CD14-positive monocyte (primary cell): ENCODE data around the gene WWC1. TPM values are rescaled to one million over a fixed set of nuclear protein-coding genes. Genes with fewer than 3 reads are reported as not detected.

Experiments
- DNase-seq, 3 donors: peaks; one replicate each; pipeline ENCODE4 v3.0.0-alpha.2; 2011 to 2022
- H2AFZ ChIP-seq: 2 replicates; pipeline ENCODE4 v1.6.0; 2012; ENCODE audit warnings: mild to moderate bottlenecking, low read depth, low read length, inconsistent platforms; ENCODE audit not compliant: insufficient read depth, poor library complexity, severe bottlenecking
- H3K27ac ChIP-seq, 2 donors: 1 replicate in 1 of 2; 2 replicates in 1 of 2; pipeline ENCODE4 v1.5.1; 2012 to 2013; ENCODE audit warnings: low read length in 2 of 2, control low read depth in 1 of 2, inconsistent platforms in 1 of 2, low read depth in 1 of 2, mild to moderate bottlenecking in 1 of 2
- H3K27me3 ChIP-seq, 2 donors: one replicate each; pipeline versions ENCODE4 v1.6.0 to v1.6.1; 2011 to 2013; ENCODE audit warnings: low read length in 2 of 2; ENCODE audit not compliant: control insufficient read depth in 2 of 2, insufficient read depth in 2 of 2
- H3K36me3 ChIP-seq, 2 donors: replicated peaks in 1 of 2; 1 replicate in 1 of 2; 2 replicates in 1 of 2; pipeline versions ENCODE4 v1.5.1 to v1.6.1; 2012 to 2013; ENCODE audit warnings: low read length in 2 of 2, control low read depth in 1 of 2, inconsistent platforms in 1 of 2, mild to moderate bottlenecking in 1 of 2; ENCODE audit not compliant: insufficient read depth in 2 of 2, control insufficient read depth in 1 of 2
- H3K4me1 ChIP-seq, 2 donors: 1 replicate in 1 of 2; 2 replicates in 1 of 2; pipeline versions ENCODE4 v1.5.1 to v1.6.1; 2012 to 2013; ENCODE audit warnings: low read length in 2 of 2, control low read depth in 1 of 2, inconsistent platforms in 1 of 2, mild to moderate bottlenecking in 1 of 2, moderate library complexity in 1 of 2; ENCODE audit not compliant: insufficient read depth in 2 of 2, control insufficient read depth in 1 of 2
- H3K4me2 ChIP-seq: replicated peaks from 2 replicates; pipeline ENCODE3; 2012; ENCODE audit warnings: low read length, moderate library complexity, mild to moderate bottlenecking; ENCODE audit not compliant: poor library complexity, severe bottlenecking; ENCODE audit errors: extremely low read depth
- H3K4me3 ChIP-seq, 3 experiments: fragments of 200-600 bp in 1 of 3; sonication (generic) in 1 of 3; replicated peaks in 1 of 3; 1 replicate in 2 of 3; 2 replicates in 1 of 3; pipeline ENCODE4 v1.5.1; 2011 to 2013; ENCODE audit warnings: low read length in 3 of 3, mild to moderate bottlenecking in 3 of 3, control low read depth in 2 of 3, low read depth in 2 of 3, inconsistent platforms in 1 of 3, moderate library complexity in 1 of 3
- H3K79me2 ChIP-seq: 2 replicates; pipeline ENCODE4 v1.6.0; 2012; ENCODE audit warnings: mild to moderate bottlenecking, control low read depth, inconsistent platforms, low read length, moderate library complexity; ENCODE audit not compliant: insufficient read depth
- H3K9ac ChIP-seq: 2 replicates; pipeline ENCODE4 v1.6.0; 2017; ENCODE audit warnings: low read length, mild to moderate bottlenecking; ENCODE audit not compliant: insufficient read depth, poor library complexity, severe bottlenecking
- H3K9me3 ChIP-seq, 2 donors: replicated peaks in 1 of 2; 1 replicate in 1 of 2; 2 replicates in 1 of 2; pipeline versions ENCODE4 v1.5.1 to v1.6.1; 2012 to 2013; ENCODE audit warnings: low read length in 2 of 2, control low read depth in 1 of 2; ENCODE audit not compliant: control insufficient read depth in 1 of 2, insufficient read depth in 1 of 2
- H4K20me1 ChIP-seq: 2 replicates; pipeline ENCODE4 v1.6.0; 2012; ENCODE audit warnings: mild to moderate bottlenecking, low read length, control low read depth, moderate library complexity; ENCODE audit not compliant: insufficient read depth
- H3K27ac Mint-ChIP-seq, 7 donors: one replicate each; pipeline ENCODE4 v1.8.0; 2020; ENCODE audit warnings: mild to moderate bottlenecking in 7 of 7, mixed read lengths in 7 of 7, moderate library complexity in 6 of 7, inconsistent platforms in 2 of 7
- H3K27me3 Mint-ChIP-seq, 3 donors: one replicate each; pipeline ENCODE4 v1.8.0; 2021 to 2022; ENCODE audit warnings: low read depth in 3 of 3, mild to moderate bottlenecking in 3 of 3, mixed read lengths in 3 of 3, moderate library complexity in 3 of 3, inconsistent platforms in 1 of 3
- H3K36me3 Mint-ChIP-seq, 2 donors: one replicate each; pipeline ENCODE4 v1.8.0; 2020; ENCODE audit warnings: mixed read lengths in 2 of 2, inconsistent platforms in 1 of 2, mild to moderate bottlenecking in 1 of 2
- H3K4me1 Mint-ChIP-seq: one replicate; pipeline ENCODE4 v1.8.0; 2020; ENCODE audit warnings: mild to moderate bottlenecking, mixed read lengths
- H3K4me3 Mint-ChIP-seq, 2 donors: one replicate each; pipeline ENCODE4 v1.8.0; 2020; ENCODE audit warnings: mild to moderate bottlenecking in 2 of 2, mixed read lengths in 2 of 2, moderate library complexity in 1 of 2
- H3K9me3 Mint-ChIP-seq, 7 donors: one replicate each; pipeline ENCODE4 v1.8.0; 2020 to 2022; ENCODE audit warnings: mixed read lengths in 7 of 7, mild to moderate bottlenecking in 6 of 7, moderate library complexity in 6 of 7, inconsistent platforms in 2 of 7
- WGBS: methylation state at CpG from one replicate; pipeline ENCODE4 v1.1.5; 2013; ENCODE audit warnings: missing lambda C conversion rate; ENCODE audit not compliant: insufficient coverage; 5-methylcytosine and 5-hydroxymethylcytosine counted together
- intact Hi-C, 2 donors: fragments of 100-400 bp; cut with micrococcal nuclease; formaldehyde crosslinking; loops; one replicate each; pipeline versions ENCODE4 v1.15.0 to v1.15.1; 2023
- polyA plus RNA-seq, 3 donors: library from polyadenylated mRNA; depleted of rRNA in 1 of 3; unstranded in 2 of 3; stranded (reverse) in 1 of 3; fragments of 300-500 nt in 2 of 3; fragments of >200 nt in 1 of 3; fragmentation: Illumina TruSeq in 2 of 3; gene quantifications; 1 replicate in 2 of 3; 2 replicates in 1 of 3; pipeline ENCODE4 v1.2.3, GENCODE V29; 2012 to 2021
- TF ChIP-seq, protein P1 (sequence below): fragments of 200-600 bp; IDR thresholded peaks from one replicate; pipeline ENCODE4 v1.8.0; 2022; ENCODE audit warnings: antibody characterized with exemption, mild to moderate bottlenecking

The WWC1 gene
- polyA plus RNA-seq, 3 donors: not detected

GRCh38 chr5:168375214-168375613 lies 83.8 kb downstream of the WWC1 start:
- Mint-ChIP-seq H3K4me3 (no peak overlapping the region), H3K36me3 (no peaks in the 10 kb centered on the region), H3K27ac (no peak overlapping the region), H3K27me3 (no peaks in the 10 kb centered on the region), H3K4me1 (no peaks in the 10 kb centered on the region), H3K9me3 (peaks cover 0 to 5% (median 0%) of the 10 kb centered on the region in 7 donors)
- H3K79me2 ChIP-seq: no peaks in the 10 kb centered on the region
- no peak overlapping the region for H3K4me3 ChIP-seq
- no peaks in the 10 kb centered on the region for H3K9me3 ChIP-seq
- no peak overlapping the region for H2AFZ ChIP-seq
- TF ChIP-seq, protein P1, sequence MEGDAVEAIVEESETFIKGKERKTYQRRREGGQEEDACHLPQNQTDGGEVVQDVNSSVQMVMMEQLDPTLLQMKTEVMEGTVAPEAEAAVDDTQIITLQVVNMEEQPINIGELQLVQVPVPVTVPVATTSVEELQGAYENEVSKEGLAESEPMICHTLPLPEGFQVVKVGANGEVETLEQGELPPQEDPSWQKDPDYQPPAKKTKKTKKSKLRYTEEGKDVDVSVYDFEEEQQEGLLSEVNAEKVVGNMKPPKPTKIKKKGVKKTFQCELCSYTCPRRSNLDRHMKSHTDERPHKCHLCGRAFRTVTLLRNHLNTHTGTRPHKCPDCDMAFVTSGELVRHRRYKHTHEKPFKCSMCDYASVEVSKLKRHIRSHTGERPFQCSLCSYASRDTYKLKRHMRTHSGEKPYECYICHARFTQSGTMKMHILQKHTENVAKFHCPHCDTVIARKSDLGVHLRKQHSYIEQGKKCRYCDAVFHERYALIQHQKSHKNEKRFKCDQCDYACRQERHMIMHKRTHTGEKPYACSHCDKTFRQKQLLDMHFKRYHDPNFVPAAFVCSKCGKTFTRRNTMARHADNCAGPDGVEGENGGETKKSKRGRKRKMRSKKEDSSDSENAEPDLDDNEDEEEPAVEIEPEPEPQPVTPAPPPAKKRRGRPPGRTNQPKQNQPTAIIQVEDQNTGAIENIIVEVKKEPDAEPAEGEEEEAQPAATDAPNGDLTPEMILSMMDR: no peak
- WGBS: 96% methylated on average over 4 of the region's 7 CpGs
- H3K9ac ChIP-seq: no peak overlapping the region
- H3K27ac ChIP-seq: no peak overlapping the region
- H3K36me3 ChIP-seq: no peaks in the 10 kb centered on the region
- no peaks in the 10 kb centered on the region for H4K20me1 ChIP-seq
- H3K27me3 ChIP-seq: no peaks in the 10 kb centered on the region
- H3K4me2 ChIP-seq: no peak overlapping the region
- no peaks in the 10 kb centered on the region for H3K4me1 ChIP-seq
- DNase-seq: no peak
- intact Hi-C loops: no loop called here

DNA sequence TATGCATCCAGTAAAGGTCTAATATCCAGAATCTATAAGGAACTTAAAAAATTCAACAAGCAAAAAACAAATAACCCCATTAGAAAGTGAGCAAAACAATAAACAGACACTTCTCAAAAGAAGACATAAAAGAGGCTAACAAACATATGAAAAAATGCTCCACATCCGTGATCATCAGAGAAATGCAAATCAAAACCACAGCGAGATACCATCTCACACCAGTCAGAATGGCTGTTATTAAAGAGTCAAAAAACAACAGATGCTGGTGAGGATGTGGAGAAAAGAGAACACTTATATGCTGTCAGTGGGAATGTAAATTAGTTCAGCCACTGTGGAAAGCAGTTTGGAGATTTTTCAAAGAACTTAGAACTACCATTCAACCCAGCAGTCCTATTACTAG lies 86.1 kb downstream of the WWC1 start:
- H3K4me1 ChIP-seq: no peaks in the 10 kb centered on the region
- H3K9me3 ChIP-seq: no peaks in the 10 kb centered on the region
- Mint-ChIP-seq H3K9me3 (peaks cover 0 to 5% (median 2%) of the 10 kb centered on the region in 7 donors), H3K4me3 (no peak overlapping the region), H3K36me3 (no peaks in the 10 kb centered on the region), H3K27me3 (no peaks in the 10 kb centered on the region), H3K4me1 (no peaks in the 10 kb centered on the region), H3K27ac (no peak overlapping the region)
- no peak overlapping the region for H3K4me3 ChIP-seq
- no peak overlapping the region for H3K9ac ChIP-seq
- no peaks in the 10 kb centered on the region for H3K79me2 ChIP-seq
- no peaks in the 10 kb centered on the region for H4K20me1 ChIP-seq
- no peak for DNase-seq
- intact Hi-C loops: no loop called here
- no peaks in the 10 kb centered on the region for H3K27me3 ChIP-seq
- no peak overlapping the region for H3K27ac ChIP-seq
- H3K4me2 ChIP-seq: no peak overlapping the region
- TF ChIP-seq, protein P1: no peak
- H2AFZ ChIP-seq: no peak overlapping the region
- H3K36me3 ChIP-seq: no peaks in the 10 kb centered on the region
- WGBS: no CpG with 5 or more reads among the region's 2 CpGs
